Suprapubic skin (tissue), 4 donors: ENCODE measurements around the gene ZBED6. TPM values are rescaled to one million over a fixed set of nuclear protein-coding genes. Genes with fewer than 3 reads are reported as not detected.

Source experiments
- DNase-seq, 2 donors: peaks; one replicate each; pipeline ENCODE4 v3.0.0-alpha.2; 2019; ENCODE audit warnings: low spot score in 2 of 2
- H3K27ac ChIP-seq: fragments of 200-600 bp; sonication (generic); one replicate; pipeline ENCODE4 v1.5.1; 2019
- H3K27me3 ChIP-seq: fragments of 200-600 bp; sonication (generic); one replicate; pipeline ENCODE4 v1.5.1; 2019
- H3K36me3 ChIP-seq: fragments of 200-600 bp; sonication (generic); one replicate; pipeline ENCODE4 v1.5.1; 2019
- H3K4me1 ChIP-seq: fragments of 200-600 bp; sonication (generic); one replicate; pipeline ENCODE4 v1.5.1; 2019
- H3K4me3 ChIP-seq: fragments of 200-600 bp; sonication (generic); one replicate; pipeline ENCODE4 v1.5.1; 2019; ENCODE audit warnings: mild to moderate bottlenecking
- H3K9me3 ChIP-seq: fragments of 200-600 bp; sonication (generic); one replicate; pipeline ENCODE4 v1.5.1; 2019
- CTCF ChIP-seq, 2 donors: fragments of 200-600 bp in 1 of 2; fragments of 450-650 bp in 1 of 2; sonication (generic) in 1 of 2; IDR thresholded peaks; one replicate each; pipeline ENCODE4 v1.5.1; 2016 to 2019; ENCODE audit warnings: antibody characterized with exemption in 2 of 2, mild to moderate bottlenecking in 1 of 2, moderate library complexity in 1 of 2
- EP300 ChIP-seq: sonication (generic); formaldehyde crosslinking; IDR thresholded peaks from one replicate; pipeline ENCODE4 v1.6.1; 2017; ENCODE audit warnings: antibody characterized with exemption
- POLR2A ChIP-seq, 2 donors: fragments of 450-650 bp; IDR thresholded peaks; one replicate each; pipeline ENCODE4 v1.6.1; 2017; ENCODE audit warnings: antibody characterized with exemption in 2 of 2, mild to moderate bottlenecking in 2 of 2, moderate library complexity in 2 of 2
- POLR2AphosphoS5 ChIP-seq, 3 donors: sonication (generic); formaldehyde crosslinking; IDR thresholded peaks; one replicate each; pipeline ENCODE4 v1.6.1; 2017; ENCODE audit warnings: antibody characterized with exemption in 3 of 3
- WGBS: methylation state at CpG from one replicate; pipeline ENCODE4 v1.1.5; 2018; 5-methylcytosine and 5-hydroxymethylcytosine counted together
- total RNA-seq, 4 donors: library from RNA; depleted of rRNA; stranded (reverse); fragments of >200 nt; gene quantifications; one replicate each; pipeline ENCODE4 v1.1.0, GENCODE V29; 2016

The ZBED6 gene
- total RNA-seq, 4 donors from 2014 or later: 19.2 to 76.7 (median 30.3) TPM

- no peak overlapping the region for H3K4me3 ChIP-seq
- 58% methylated on average over 4 of the region's 4 CpGs for WGBS
- no peaks in the 10 kb centered on the region for H3K36me3 ChIP-seq
- H3K27ac ChIP-seq: no peak overlapping the region
- peaks cover 3% of the 10 kb centered on the region for H3K4me1 ChIP-seq
- DNase-seq: no peak
- TF ChIP-seq POLR2AphosphoS5 (IDR thresholded peaks at IDR 0.05): no peak
- no peak for TF ChIP-seq EP300
- TF ChIP-seq POLR2A (IDR thresholded peaks at IDR 0.05): no peak
- no peak for TF ChIP-seq CTCF (IDR thresholded peaks at IDR 0.05)
- no peaks in the 10 kb centered on the region for H3K27me3 ChIP-seq
- H3K9me3 ChIP-seq: no peaks in the 10 kb centered on the region
Observed at GRCh38 chr1:203776636-203777035, 18.8 kb upstream of the ZBED6 start.

GRCh38 chr1:203777596-203777995, 17.8 kb upstream of the ZBED6 start:
- Histone ChIP-seq H3K4me1 (no peaks in the 10 kb centered on the region), H3K36me3 (no peaks in the 10 kb centered on the region), H3K27me3 (no peaks in the 10 kb centered on the region), H3K9me3 (no peaks in the 10 kb centered on the region), H3K27ac (no peak overlapping the region), H3K4me3 (no peak overlapping the region)
- no peak for DNase-seq
- TF ChIP-seq CTCF (IDR thresholded peaks at IDR 0.05) (no peak), POLR2A (IDR thresholded peaks at IDR 0.05) (no peak), EP300 (no peak), POLR2AphosphoS5 (IDR thresholded peaks at IDR 0.05) (no peak)
- 61% methylated on average over 3 of the region's 3 CpGs for WGBS

- H3K27ac ChIP-seq: no peak overlapping the region
- H3K36me3 ChIP-seq: no peaks in the 10 kb centered on the region
- WGBS: 87% methylated on average over 3 of the region's 3 CpGs
- no peaks in the 10 kb centered on the region for H3K27me3 ChIP-seq
- TF ChIP-seq POLR2A (IDR thresholded peaks at IDR 0.05) (no peak), POLR2AphosphoS5 (IDR thresholded peaks at IDR 0.05) (no peak), EP300 (no peak), CTCF (IDR thresholded peaks at IDR 0.05) (no peak)
- no peak for DNase-seq
- no peak overlapping the region for H3K4me3 ChIP-seq
- H3K9me3 ChIP-seq: no peaks in the 10 kb centered on the region
- no peaks in the 10 kb centered on the region for H3K4me1 ChIP-seq
Observed at GRCh38 chr1:203778146-203778545, 17.3 kb upstream of the ZBED6 start.

GRCh38 chr1:203778789-203779188, 16.6 kb upstream of the ZBED6 start:
- TF ChIP-seq POLR2AphosphoS5 (IDR thresholded peaks at IDR 0.05) (no peak), POLR2A (IDR thresholded peaks at IDR 0.05) (no peak), CTCF (IDR thresholded peaks at IDR 0.05) (no peak)
- no peak for DNase-seq
- Histone ChIP-seq H3K9me3 (no peaks in the 10 kb centered on the region), H3K27me3 (no peaks in the 10 kb centered on the region), H3K4me3 (no peak overlapping the region), H3K36me3 (no peaks in the 10 kb centered on the region), H3K27ac (no peak overlapping the region), H3K4me1 (no peaks in the 10 kb centered on the region)
- WGBS: 98% methylated on average over 4 of the region's 4 CpGs

GRCh38 chr1:203781962-203782361, 13.5 kb upstream of the ZBED6 start:
- no peak for TF ChIP-seq CTCF (IDR thresholded peaks at IDR 0.05)
- TF ChIP-seq POLR2AphosphoS5 (IDR thresholded peaks at IDR 0.05): no peak
- no peak for TF ChIP-seq EP300
- TF ChIP-seq POLR2A (IDR thresholded peaks at IDR 0.05): no peak
- WGBS: 93% methylated on average over 7 of the region's 7 CpGs
- no peak for DNase-seq
- no peak overlapping the region for H3K4me3 ChIP-seq
- no peak overlapping the region for H3K27ac ChIP-seq
- no peaks in the 10 kb centered on the region for H3K36me3 ChIP-seq
- H3K27me3 ChIP-seq: no peaks in the 10 kb centered on the region
- no peaks in the 10 kb centered on the region for H3K9me3 ChIP-seq
- H3K4me1 ChIP-seq: no peaks in the 10 kb centered on the region
